K562 (cell line): ENCODE data around the gene TEX35. TPM values are rescaled to one million over a fixed set of nuclear protein-coding genes. Genes with fewer than 3 reads are reported as not detected.

Experiments used
- ATAC-seq: fragments of 200-7000 bp; cut with Tn5 transposase; 3 replicates; pipeline ENCODE4 v1.9.1; 2020; ENCODE audit warnings: moderate library complexity
- BruUV-seq: library from RNA; stranded (reverse); fragments of 400-500 nt; replicated peaks from 2 replicates; lab custom pipeline; 2021; lab: Mats Ljungman, UMichigan
- CTCF ChIA-PET: fragments of 300-600 bp; formaldehyde crosslinking; extraction: SDS; loops from one replicate; lab custom pipeline; 2021; ENCODE audit warnings: low intra/inter-chr PET ratio; lab: Yijun Ruan, JAX
- POLR2A ChIA-PET: fragments of 300-600, 350-650 bp; sonication (Branson Sonifier 250); formaldehyde crosslinking; extraction: SDS; loops from one replicate; lab custom pipeline; 2021; ENCODE audit warnings: antibody characterized with exemption, inconsistent platforms; lab: Yijun Ruan, JAX
- DNase-seq, 4 experiments: peaks; one replicate each; pipeline versions ENCODE4 v3.0.0 to v3.0.0-alpha.2; 2011 to 2018; ENCODE audit warnings: low spot score in 3 of 4, mixed read lengths in 3 of 4; ENCODE audit errors: extremely low read depth in 1 of 4
- FAIRE-seq: peaks from 2 replicates; lab custom pipeline; 2011; peaks lifted over from hg19 to GRCh38; lab: Jason Lieb, UNC
- H2AFZ ChIP-seq: 2 replicates; pipeline ENCODE4 v1.6.0; 2011; ENCODE audit warnings: low read depth, low read length, control low read depth, inconsistent platforms
- H3K27ac ChIP-seq: fragments of 200-600 bp; 3 replicates; pipeline ENCODE4 v1.8.0; 2011; ENCODE audit warnings: low read depth, mild to moderate bottlenecking, control low read depth, inconsistent platforms, low read length, moderate library complexity, mixed read lengths; ENCODE audit errors: extremely low read depth
- H3K27me3 ChIP-seq, 2 experiments: fragments of 300-600 bp in 1 of 2; 2 replicates in 1 of 2; 3 replicates in 1 of 2; pipeline versions ENCODE4 v1.6.0 to v1.8.0; 2011; ENCODE audit warnings: inconsistent platforms in 2 of 2, low read length in 2 of 2, mild to moderate bottlenecking in 1 of 2, mixed read lengths in 1 of 2, moderate library complexity in 1 of 2; ENCODE audit not compliant: control insufficient read depth in 2 of 2, insufficient read depth in 2 of 2
- H3K36me3 ChIP-seq: fragments of 300-600 bp; 3 replicates; pipeline ENCODE4 v1.8.0; 2011; ENCODE audit warnings: mild to moderate bottlenecking, low read length, inconsistent platforms; ENCODE audit not compliant: control insufficient read depth, insufficient read depth
- H3K4me1 ChIP-seq, 2 experiments: fragments of 200-600 bp in 1 of 2; replicated peaks in 1 of 2; 2 replicates in 1 of 2; 3 replicates in 1 of 2; pipeline versions ENCODE4 v1.5.1 to v1.8.0; 2011; ENCODE audit warnings: inconsistent platforms in 2 of 2, low read length in 2 of 2, mild to moderate bottlenecking in 1 of 2, mixed read lengths in 1 of 2, moderate library complexity in 1 of 2; ENCODE audit not compliant: control insufficient read depth in 2 of 2, insufficient read depth in 2 of 2
- H3K4me2 ChIP-seq: 2 replicates; pipeline ENCODE4 v1.6.1; 2011; ENCODE audit warnings: low read length, control low read depth, inconsistent platforms, mixed read lengths; ENCODE audit not compliant: insufficient read depth
- H3K4me3 ChIP-seq: fragments of 200-600 bp; sonication (generic), shearing (Covaris generic); 2 replicates; pipeline ENCODE4 v1.5.1; 2016; ENCODE audit warnings: control low read depth, inconsistent platforms
- H3K79me2 ChIP-seq: fragments of 200-600 bp; 3 replicates; pipeline ENCODE4 v1.8.0; 2011; ENCODE audit warnings: low read length, inconsistent platforms; ENCODE audit not compliant: control insufficient read depth, insufficient read depth
- H3K9ac ChIP-seq, 2 experiments: 2 replicates each; pipeline versions ENCODE4 v1.6.0 to v1.6.1; 2011; ENCODE audit warnings: low read depth in 2 of 2, low read length in 2 of 2, control low read depth in 1 of 2, inconsistent platforms in 1 of 2, mild to moderate bottlenecking in 1 of 2, mixed read lengths in 1 of 2; ENCODE audit not compliant: insufficient read depth in 1 of 2
- H3K9me1 ChIP-seq: one replicate; pipeline ENCODE4 v1.6.0; 2011; ENCODE audit warnings: inconsistent platforms, mild to moderate bottlenecking, low read length, moderate library complexity; ENCODE audit not compliant: control insufficient read depth, insufficient read depth
- H3K9me3 ChIP-seq: replicated peaks from 2 replicates; pipeline ENCODE4 v1.5.1; 2011; ENCODE audit warnings: low read depth, low read length, inconsistent platforms; ENCODE audit not compliant: control insufficient read depth, insufficient read depth
- H4K20me1 ChIP-seq: replicated peaks from 2 replicates; pipeline ENCODE4 v1.6.1; 2011; ENCODE audit warnings: low read length, inconsistent platforms, mixed read lengths; ENCODE audit not compliant: control insufficient read depth, insufficient read depth
- EHMT2 ChIP-seq: fragments of 450-650 bp; IDR thresholded peaks from 2 replicates; pipeline ENCODE4 v1.6.1; 2018; ENCODE audit warnings: antibody characterized with exemption
- HDAC2 ChIP-seq: fragments of 450-650 bp; IDR thresholded peaks from 2 replicates; pipeline ENCODE4 v1.6.1; 2016; ENCODE audit warnings: mild to moderate bottlenecking
- HNRNPLL ChIP-seq: fragments of 200-400 bp; formaldehyde crosslinking; IDR thresholded peaks from 2 replicates; pipeline ENCODE4 v1.6.1; 2017; ENCODE audit warnings: low read length, low read depth, mild to moderate bottlenecking; ENCODE audit not compliant: poor library complexity, severe bottlenecking
- SRSF7 ChIP-seq: fragments of 200-400 bp; formaldehyde crosslinking; optimal IDR thresholded peaks from 2 replicates; pipeline ENCODE3; 2017; ENCODE audit warnings: mild to moderate bottlenecking, low read depth, low read length
- ZNF551 ChIP-seq: fragments of 250-450 bp; sonication (Bioruptor Pico); IDR thresholded peaks from 2 replicates; pipeline ENCODE4 v1.5.0; 2021; ENCODE audit warnings: mild to moderate bottlenecking, moderate library complexity
- WGBS: fragments of 100-300 bp; shearing (Covaris generic); methylation state at CpG from one replicate; pipeline ENCODE4 v1.1.6; 2016; ENCODE audit warnings: low coverage, mixed read lengths; ENCODE audit not compliant: insufficient coverage; ENCODE audit errors: missing lambda C conversion rate; 5-methylcytosine and 5-hydroxymethylcytosine counted together
- in situ Hi-C: fragments of 300-500 bp; cut with MboI; formaldehyde crosslinking; loops from 4 replicates; pipeline ENCODE4 v1.15.0; 2018; ENCODE audit warnings: inconsistent platforms, mixed read lengths
- intact Hi-C: fragments of 100-400 bp; cut with micrococcal nuclease; formaldehyde crosslinking; loops from 2 replicates; pipeline ENCODE4 v1.14.2; 2022
- polyA plus RNA-seq, 8 experiments: library from polyadenylated mRNA; depleted of rRNA in 4 of 8; stranded (reverse) in 5 of 8; unstranded in 3 of 8; fragments of >200 nt; fragmentation: Nextera tagmentation in 2 of 8; fragmentation: Illumina TruSeq in 1 of 8; extraction: Ambion mirVana in 2 of 8; extraction: Trizol in 1 of 8; gene quantifications; 2 replicates each; pipeline versions ENCODE4 v1.2.1 to v1.2.3, GENCODE V29; 2011 to 2014; ENCODE audit warnings: inconsistent platforms in 1 of 8, missing spikeins in 1 of 8
- total RNA-seq, 7 experiments: library from RNA; depleted of rRNA in 6 of 7; stranded (reverse); fragments of >200 nt in 6 of 7; fragmentation: Illumina TruSeq in 2 of 7; extraction: Trizol in 2 of 7; gene quantifications; 2 replicates each; pipeline versions ENCODE4 v1.2.1 to v1.2.3, GENCODE V29; 2011 to 2021; ENCODE audit warnings: low replicate concordance in 1 of 7
- TF ChIP-seq, protein P1 (sequence below): fragments of 450-650 bp; IDR thresholded peaks from 2 replicates; pipeline ENCODE4 v1.6.1; 2016; ENCODE audit warnings: borderline replicate concordance
- TF ChIP-seq, protein P2 (sequence below): fragments of 450-650 bp; IDR thresholded peaks from 2 replicates; pipeline ENCODE4 v1.6.1; 2016; ENCODE audit warnings: low read depth
- TF ChIP-seq, protein P3 (sequence below): sonication (generic); formaldehyde crosslinking; IDR thresholded peaks from 2 replicates; pipeline ENCODE4 v1.9.0; 2022; ENCODE audit warnings: mild to moderate bottlenecking, missing genetic modification reagents

Gene TEX35
- total and polyA plus RNA-seq, 9 of the 15 experiments (the other 6 are each of a cell fraction or from before 2014, with no cell fraction given) = not detected

DNA sequence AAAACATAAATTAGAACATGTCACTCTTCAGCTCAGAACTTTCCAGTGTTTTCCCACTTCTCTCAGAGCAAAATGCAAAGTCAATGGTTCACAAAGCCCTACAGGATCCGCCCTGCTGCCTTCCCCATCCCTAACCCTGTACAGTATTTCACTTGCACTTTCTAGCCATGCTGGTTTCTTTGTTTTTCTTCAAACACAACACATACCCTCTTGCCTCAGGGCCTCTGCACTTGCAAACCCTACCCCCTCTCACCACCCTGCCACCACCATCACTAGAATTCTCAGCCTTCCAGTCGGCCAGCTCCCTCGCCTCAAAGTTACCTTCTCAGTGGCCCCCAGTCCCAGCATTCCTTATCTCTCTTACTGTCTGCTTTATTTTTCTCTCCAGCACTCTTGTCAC, 17.6 kb downstream of the TEX35 start:
- Histone ChIP-seq H2AFZ (no peak overlapping the region), H3K27me3 (peaks cover 0 to 26% of the 10 kb centered on the region in 2 experiments; a peak in 1 of 5 replicates), H4K20me1 (0 out of 2 replicates have a peak, but pooled peaks cover 3% of the 10 kb centered on the region), H3K9ac (no peak overlapping the region), H3K9me1 (no peaks in the 10 kb centered on the region), H3K36me3 (no peaks in the 10 kb centered on the region), H3K4me3 (no peak overlapping the region), H3K27ac (no peak overlapping the region), H3K9me3 (no peaks in the 10 kb centered on the region), H3K79me2 (no peaks in the 10 kb centered on the region), H3K4me1 (no peaks in the 10 kb centered on the region), H3K4me2 (no peak overlapping the region)
- ChIA-PET CTCF (interaction anchor here (0.5 kb wide), 1 partner anchor 39 kb away, joined by 5 read pairs; no protein-coding TSS in a partner anchor), POLR2A (interaction anchor here (0.6 kb wide), 1 partner anchor 365 kb away, joined by 3 read pairs; no protein-coding TSS in a partner anchor)
- intact Hi-C loops = no loop called here
- no peak for ATAC-seq
- DNase-seq = no peak
- no TSS peak for BruUV-seq
- 6% methylated on average over 3 of the region's 3 CpGs for WGBS
- no peak for FAIRE-seq
- in situ Hi-C loops = loop anchor here (5.0 to 25.0 kb wide), 3 partner anchors 232 to 832 kb away; partner anchors contain the start of gene AXDND1
- no peak for TF ChIP-seq HNRNPLL
- TF ChIP-seq EHMT2 = no peak
- no peak for TF ChIP-seq ZNF551 (CRISPR knock-in tag)
- TF ChIP-seq HDAC2 = no peak
- TF ChIP-seq, protein P1, sequence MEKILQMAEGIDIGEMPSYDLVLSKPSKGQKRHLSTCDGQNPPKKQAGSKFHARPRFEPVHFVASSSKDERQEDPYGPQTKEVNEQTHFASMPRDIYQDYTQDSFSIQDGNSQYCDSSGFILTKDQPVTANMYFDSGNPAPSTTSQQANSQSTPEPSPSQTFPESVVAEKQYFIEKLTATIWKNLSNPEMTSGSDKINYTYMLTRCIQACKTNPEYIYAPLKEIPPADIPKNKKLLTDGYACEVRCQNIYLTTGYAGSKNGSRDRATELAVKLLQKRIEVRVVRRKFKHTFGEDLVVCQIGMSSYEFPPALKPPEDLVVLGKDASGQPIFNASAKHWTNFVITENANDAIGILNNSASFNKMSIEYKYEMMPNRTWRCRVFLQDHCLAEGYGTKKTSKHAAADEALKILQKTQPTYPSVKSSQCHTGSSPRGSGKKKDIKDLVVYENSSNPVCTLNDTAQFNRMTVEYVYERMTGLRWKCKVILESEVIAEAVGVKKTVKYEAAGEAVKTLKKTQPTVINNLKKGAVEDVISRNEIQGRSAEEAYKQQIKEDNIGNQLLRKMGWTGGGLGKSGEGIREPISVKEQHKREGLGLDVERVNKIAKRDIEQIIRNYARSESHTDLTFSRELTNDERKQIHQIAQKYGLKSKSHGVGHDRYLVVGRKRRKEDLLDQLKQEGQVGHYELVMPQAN = no peak
- TF ChIP-seq, protein P2, sequence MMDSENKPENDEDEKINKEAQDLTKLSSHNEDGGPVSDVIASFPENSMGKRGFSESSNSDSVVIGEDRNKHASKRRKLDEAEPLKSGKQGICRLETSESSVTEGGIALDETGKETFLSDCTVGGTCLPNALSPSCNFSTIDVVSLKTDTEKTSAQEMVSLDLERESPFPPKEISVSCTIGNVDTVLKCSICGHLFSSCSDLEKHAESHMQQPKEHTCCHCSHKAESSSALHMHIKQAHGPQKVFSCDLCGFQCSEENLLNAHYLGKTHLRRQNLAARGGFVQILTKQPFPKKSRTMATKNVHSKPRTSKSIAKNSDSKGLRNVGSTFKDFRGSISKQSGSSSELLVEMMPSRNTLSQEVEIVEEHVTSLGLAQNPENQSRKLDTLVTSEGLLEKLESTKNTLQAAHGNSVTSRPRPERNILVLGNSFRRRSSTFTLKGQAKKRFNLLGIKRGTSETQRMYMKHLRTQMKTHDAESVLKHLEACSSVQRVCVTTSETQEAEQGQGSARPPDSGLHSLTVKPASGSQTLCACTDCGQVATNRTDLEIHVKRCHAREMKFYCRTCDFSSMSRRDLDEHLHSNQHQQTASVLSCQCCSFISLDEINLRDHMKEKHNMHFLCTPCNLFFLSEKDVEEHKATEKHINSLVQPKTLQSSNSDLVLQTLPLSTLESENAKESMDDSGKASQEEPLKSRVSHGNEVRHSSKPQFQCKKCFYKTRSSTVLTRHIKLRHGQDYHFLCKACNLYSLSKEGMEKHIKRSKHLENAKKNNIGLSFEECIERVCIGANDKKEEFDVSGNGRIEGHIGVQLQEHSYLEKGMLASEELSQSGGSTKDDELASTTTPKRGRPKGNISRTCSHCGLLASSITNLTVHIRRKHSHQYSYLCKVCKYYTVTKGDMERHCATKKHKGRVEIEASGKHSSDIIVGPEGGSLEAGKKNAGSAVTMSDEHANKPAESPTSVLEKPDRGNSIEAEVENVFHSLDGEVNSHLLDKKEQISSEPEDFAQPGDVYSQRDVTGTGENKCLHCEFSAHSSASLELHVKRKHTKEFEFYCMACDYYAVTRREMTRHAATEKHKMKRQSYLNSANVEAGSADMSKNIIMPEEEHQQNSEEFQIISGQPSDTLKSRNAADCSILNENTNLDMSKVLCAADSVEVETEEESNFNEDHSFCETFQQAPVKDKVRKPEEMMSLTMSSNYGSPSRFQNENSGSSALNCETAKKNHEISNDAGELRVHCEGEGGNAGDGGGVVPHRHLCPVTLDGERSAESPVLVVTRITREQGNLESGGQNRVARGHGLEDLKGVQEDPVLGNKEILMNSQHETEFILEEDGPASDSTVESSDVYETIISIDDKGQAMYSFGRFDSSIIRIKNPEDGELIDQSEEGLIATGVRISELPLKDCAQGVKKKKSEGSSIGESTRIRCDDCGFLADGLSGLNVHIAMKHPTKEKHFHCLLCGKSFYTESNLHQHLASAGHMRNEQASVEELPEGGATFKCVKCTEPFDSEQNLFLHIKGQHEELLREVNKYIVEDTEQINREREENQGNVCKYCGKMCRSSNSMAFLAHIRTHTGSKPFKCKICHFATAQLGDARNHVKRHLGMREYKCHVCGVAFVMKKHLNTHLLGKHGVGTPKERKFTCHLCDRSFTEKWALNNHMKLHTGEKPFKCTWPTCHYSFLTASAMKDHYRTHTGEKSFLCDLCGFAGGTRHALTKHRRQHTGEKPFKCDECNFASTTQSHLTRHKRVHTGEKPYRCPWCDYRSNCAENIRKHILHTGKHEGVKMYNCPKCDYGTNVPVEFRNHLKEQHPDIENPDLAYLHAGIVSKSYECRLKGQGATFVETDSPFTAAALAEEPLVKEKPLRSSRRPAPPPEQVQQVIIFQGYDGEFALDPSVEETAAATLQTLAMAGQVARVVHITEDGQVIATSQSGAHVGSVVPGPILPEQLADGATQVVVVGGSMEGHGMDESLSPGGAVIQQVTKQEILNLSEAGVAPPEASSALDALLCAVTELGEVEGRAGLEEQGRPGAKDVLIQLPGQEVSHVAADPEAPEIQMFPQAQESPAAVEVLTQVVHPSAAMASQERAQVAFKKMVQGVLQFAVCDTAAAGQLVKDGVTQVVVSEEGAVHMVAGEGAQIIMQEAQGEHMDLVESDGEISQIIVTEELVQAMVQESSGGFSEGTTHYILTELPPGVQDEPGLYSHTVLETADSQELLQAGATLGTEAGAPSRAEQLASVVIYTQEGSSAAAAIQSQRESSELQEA = no peak
- TF ChIP-seq, protein P3, sequence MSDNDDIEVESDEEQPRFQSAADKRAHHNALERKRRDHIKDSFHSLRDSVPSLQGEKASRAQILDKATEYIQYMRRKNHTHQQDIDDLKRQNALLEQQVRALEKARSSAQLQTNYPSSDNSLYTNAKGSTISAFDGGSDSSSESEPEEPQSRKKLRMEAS (CRISPR knock-in tag) = no peak
- TF ChIP-seq SRSF7 = no peak
